Smooth muscle cell (in vitro differentiated cells): ENCODE results near the gene PHYKPL. TPM values are rescaled to one million over a fixed set of nuclear protein-coding genes. Genes with fewer than 3 reads are reported as not detected.

ENCODE experiments used
- DNase-seq: peaks from one replicate; lab custom pipeline; 2025; ENCODE audit not compliant: unreplicated experiment; lab: John Stamatoyannopoulos, UW
- H2AFZ ChIP-seq: fragments of 200-600 bp; sonication (generic); 2 replicates; pipeline ENCODE4 v1.6.0; 2016; ENCODE audit warnings: antibody characterized with exemption, low read depth, mild to moderate bottlenecking
- H3F3A ChIP-seq: fragments of 200-600 bp; sonication (generic); 2 replicates; pipeline ENCODE4 v1.6.0; 2017; ENCODE audit warnings: antibody characterized with exemption, low read depth
- H3K27ac ChIP-seq: fragments of 200-600 bp; sonication (generic); 2 replicates; pipeline ENCODE4 v1.5.1; 2016; ENCODE audit warnings: low read depth, mild to moderate bottlenecking
- H3K27me3 ChIP-seq: fragments of 200-600 bp; sonication (generic); 2 replicates; pipeline ENCODE4 v1.6.1; 2016; ENCODE audit warnings: low read depth, mild to moderate bottlenecking
- H3K36me3 ChIP-seq: fragments of 200-600 bp; sonication (generic); 2 replicates; pipeline ENCODE4 v1.5.1; 2016; ENCODE audit warnings: low read depth
- H3K4me1 ChIP-seq: fragments of 200-600 bp; sonication (generic); 2 replicates; pipeline ENCODE4 v1.5.1; 2016; ENCODE audit warnings: low read depth
- H3K4me2 ChIP-seq: fragments of 200-600 bp; sonication (generic); 2 replicates; pipeline ENCODE4 v1.6.0; 2016; ENCODE audit warnings: mild to moderate bottlenecking
- H3K4me3 ChIP-seq: fragments of 200-600 bp; sonication (generic); 2 replicates; pipeline ENCODE4 v1.5.1; 2016; ENCODE audit warnings: mild to moderate bottlenecking
- H3K79me2 ChIP-seq: fragments of 200-600 bp; sonication (generic); 2 replicates; pipeline ENCODE4 v1.6.0; 2016; ENCODE audit warnings: low read depth, mild to moderate bottlenecking
- H3K9ac ChIP-seq: fragments of 200-600 bp; sonication (generic); 2 replicates; pipeline ENCODE4 v1.6.0; 2016; ENCODE audit warnings: low read depth
- H3K9me3 ChIP-seq: fragments of 200-600 bp; sonication (generic); replicated peaks from 2 replicates; pipeline ENCODE4 v1.5.1; 2016; ENCODE audit warnings: low read depth
- H4K20me1 ChIP-seq: fragments of 200-600 bp; sonication (generic); 2 replicates; pipeline ENCODE4 v1.6.0; 2016; ENCODE audit warnings: low read depth
- CTCF ChIP-seq: fragments of 200-600 bp; sonication (generic); IDR thresholded peaks from 2 replicates; pipeline ENCODE4 v1.5.1; 2017; ENCODE audit warnings: borderline replicate concordance, mild to moderate bottlenecking, antibody characterized with exemption; ENCODE audit not compliant: insufficient read depth, poor library complexity, severe bottlenecking
- WGBS: methylation state at CpG from one replicate; pipeline ENCODE4 v1.1.7; 2016; ENCODE audit warnings: low lambda C conversion rate; 5-methylcytosine and 5-hydroxymethylcytosine counted together
- polyA plus RNA-seq: library from polyadenylated mRNA; unstranded; fragments of >200 nt; fragmentation: Nextera tagmentation; extraction: Ambion mirVana; gene quantifications from 2 replicates; pipeline ENCODE4 v1.2.1, GENCODE V29; 2016
- total RNA-seq: library from RNA; depleted of rRNA; stranded (reverse); fragments of >200 nt; gene quantifications from 2 replicates; pipeline ENCODE4 v1.2.3, GENCODE V29; 2014

Gene PHYKPL
- total and polyA plus RNA-seq, 2 experiments from 2014 or later, result 15.7 to 27.8 TPM

DNA sequence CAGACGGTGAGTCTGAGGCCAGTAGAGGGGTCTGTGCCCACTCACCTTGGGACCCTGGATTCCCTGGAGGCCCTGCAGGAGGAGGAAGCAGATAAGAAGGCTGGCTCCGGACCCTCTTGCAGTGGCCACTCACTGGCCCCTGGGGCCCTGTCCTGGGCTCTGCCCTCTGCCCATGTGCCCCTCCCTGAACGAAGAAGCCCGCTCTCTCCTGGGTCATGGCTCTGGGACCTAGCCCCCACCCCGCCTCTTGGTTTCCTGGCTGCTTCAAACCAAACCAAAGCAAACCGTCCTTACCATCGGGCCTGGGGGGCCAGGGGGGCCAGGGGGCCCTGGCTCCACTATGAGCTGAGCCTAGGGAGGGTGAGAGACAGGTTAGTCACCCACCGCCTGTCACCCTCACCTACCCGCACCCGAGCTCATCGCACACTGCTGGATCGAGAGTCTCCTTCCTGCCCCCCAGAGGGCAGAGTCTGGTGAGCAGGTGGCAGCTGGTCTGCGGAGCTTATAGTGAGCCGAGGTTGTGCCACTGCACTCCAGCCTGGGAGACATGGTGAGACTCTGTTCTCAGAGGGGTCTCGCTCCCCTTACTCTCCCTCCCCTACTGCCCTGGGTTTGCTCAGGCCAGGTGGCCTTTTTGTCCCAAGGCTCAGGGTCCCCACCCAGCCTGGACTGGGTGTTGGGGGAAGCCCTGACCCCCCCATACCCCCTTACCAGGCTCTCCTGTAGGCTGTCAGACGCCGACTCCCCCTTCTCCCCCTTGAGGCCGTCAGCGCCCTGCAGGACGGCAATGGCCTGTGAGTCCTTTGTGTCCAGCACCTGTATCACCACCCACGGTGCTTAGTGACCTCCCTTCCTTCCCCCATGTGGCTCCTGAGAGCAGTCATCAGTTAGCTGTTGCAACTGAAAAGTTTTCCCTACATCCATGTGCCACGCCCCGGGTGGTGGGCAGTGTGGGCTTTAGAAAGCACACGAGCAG is 15.2 kb upstream of the PHYKPL start:
- H3K79me2 ChIP-seq, result no peaks in the 10 kb centered on the region
- H3K9ac ChIP-seq, result no peak overlapping the region
- no peak for DNase-seq
- no peak overlapping the region for H3K4me3 ChIP-seq
- H3K4me2 ChIP-seq, result no peak overlapping the region
- no peak overlapping the region for H2AFZ ChIP-seq
- TF ChIP-seq CTCF, result no peak
- no peaks in the 10 kb centered on the region for H3F3A ChIP-seq
- 86% methylated on average over 24 of the region's 24 CpGs for WGBS
- no peaks in the 10 kb centered on the region for H3K27me3 ChIP-seq
- H4K20me1 ChIP-seq, result no peaks in the 10 kb centered on the region
- H3K4me1 ChIP-seq, result no peaks in the 10 kb centered on the region
- H3K9me3 ChIP-seq, result no peaks in the 10 kb centered on the region
- H3K36me3 ChIP-seq, result no peaks in the 10 kb centered on the region
- H3K27ac ChIP-seq, result no peak overlapping the region

DNA sequence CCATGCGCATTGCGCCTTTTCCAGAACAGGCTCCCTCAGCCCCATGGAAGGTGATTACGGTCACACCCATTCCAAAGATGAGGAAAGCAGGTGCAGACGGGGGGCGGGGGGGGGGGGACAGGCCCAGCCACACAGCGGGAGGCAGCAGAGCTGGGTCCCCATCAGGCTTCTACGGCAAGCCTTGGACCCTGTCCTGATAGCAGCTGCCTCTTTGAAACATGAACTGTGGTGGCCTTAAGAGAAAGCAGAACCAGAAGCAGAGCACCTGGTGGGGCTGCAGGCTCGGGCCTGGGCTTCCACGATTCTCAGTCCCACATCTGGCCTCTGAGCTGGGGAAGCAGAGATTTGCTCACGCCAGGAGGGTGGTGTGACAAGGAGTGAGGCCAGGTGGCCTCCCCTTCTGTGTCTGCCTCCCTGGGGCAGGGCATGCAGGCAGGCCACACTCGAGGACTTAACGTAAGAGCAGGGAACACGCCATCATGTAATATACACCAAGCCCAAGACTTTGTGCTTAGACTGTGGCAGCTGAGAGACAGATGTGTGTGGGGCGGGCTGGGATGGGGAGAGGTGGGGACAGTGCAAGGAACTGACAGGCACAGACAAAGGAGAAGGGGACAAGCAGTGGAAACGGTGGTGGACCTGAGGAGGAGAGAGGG is 14.2 kb upstream of the PHYKPL start:
- H2AFZ ChIP-seq, result no peak overlapping the region
- no peaks in the 10 kb centered on the region for H3F3A ChIP-seq
- H3K9ac ChIP-seq, result no peak overlapping the region
- no peaks in the 10 kb centered on the region for H3K79me2 ChIP-seq
- H3K27ac ChIP-seq, result no peak overlapping the region
- WGBS, result 92% methylated on average over 13 of the region's 15 CpGs
- H3K27me3 ChIP-seq, result no peaks in the 10 kb centered on the region
- no peaks in the 10 kb centered on the region for H3K9me3 ChIP-seq
- no peaks in the 10 kb centered on the region for H3K4me1 ChIP-seq
- no peaks in the 10 kb centered on the region for H3K36me3 ChIP-seq
- H3K4me3 ChIP-seq, result no peak overlapping the region
- no peak for TF ChIP-seq CTCF
- no peak overlapping the region for H3K4me2 ChIP-seq
- H4K20me1 ChIP-seq, result no peaks in the 10 kb centered on the region
- DNase-seq, result no peak

DNA sequence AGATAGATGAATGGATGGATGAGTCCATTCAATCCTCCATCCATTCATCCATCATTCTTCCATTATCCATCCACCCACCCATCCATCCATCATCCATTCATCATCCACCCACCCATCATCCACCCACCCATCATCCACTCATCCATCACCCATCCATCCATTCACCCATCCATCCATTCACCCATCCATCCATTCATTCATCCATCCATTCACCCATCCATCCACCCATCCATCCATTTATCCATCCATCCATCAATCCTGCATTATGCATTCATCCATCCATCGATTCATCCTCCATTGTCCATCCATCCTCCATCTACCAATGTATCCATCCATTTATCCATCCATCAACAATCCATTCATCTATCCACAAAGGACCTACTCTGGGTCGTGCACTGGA is 12.8 kb upstream of the PHYKPL start:
- Histone ChIP-seq H2AFZ (no peak overlapping the region), H3K4me1 (no peaks in the 10 kb centered on the region), H3K4me3 (no peak overlapping the region), H3K79me2 (no peaks in the 10 kb centered on the region), H3K9me3 (no peaks in the 10 kb centered on the region), H3K4me2 (no peak overlapping the region), H3K36me3 (no peaks in the 10 kb centered on the region), H4K20me1 (no peaks in the 10 kb centered on the region), H3F3A (no peaks in the 10 kb centered on the region), H3K27me3 (no peaks in the 10 kb centered on the region), H3K9ac (no peak overlapping the region), H3K27ac (no peak overlapping the region)
- 83% methylated on average over 2 of the region's 2 CpGs for WGBS
- no peak for DNase-seq
- TF ChIP-seq CTCF, result no peak
